ENCODE measurements around the gene MYCBP.

MYCBP gene

GRCh38 chr1:38818175-38818976, 54.8 kb downstream of the MYCBP start:
- H3K36me3 Mint-ChIP-seq (ENCODE audit: low read depth): no peaks in the 10 kb centered on the region
- H3K27ac Mint-ChIP-seq: peak overlapping the region in 2 of 3 experiments; percentile 13 to 80
- peaks cover 21% of the 10 kb centered on the region for H3K4me1 Mint-ChIP-seq
- H3K27me3 Mint-ChIP-seq (ENCODE audit: low read depth): peaks cover 73% of the 10 kb centered on the region
- peak; percentile 88 to 98 (median 95) for TF ChIP-seq CTCF (IDR thresholded peaks at IDR 0.05; ENCODE audit: unreplicated experiment in 3 of 3)
- H3K9me3 Mint-ChIP-seq: no peaks in the 10 kb centered on the region
- H3K4me3 Mint-ChIP-seq: peak overlapping the region; percentile 49 to 73 (median 66)

- H3K4me1 Mint-ChIP-seq: peaks cover 21% of the 10 kb centered on the region
Measured at GRCh38 chr1:38817267-38818174, 55.6 kb downstream of the MYCBP start.

DNA sequence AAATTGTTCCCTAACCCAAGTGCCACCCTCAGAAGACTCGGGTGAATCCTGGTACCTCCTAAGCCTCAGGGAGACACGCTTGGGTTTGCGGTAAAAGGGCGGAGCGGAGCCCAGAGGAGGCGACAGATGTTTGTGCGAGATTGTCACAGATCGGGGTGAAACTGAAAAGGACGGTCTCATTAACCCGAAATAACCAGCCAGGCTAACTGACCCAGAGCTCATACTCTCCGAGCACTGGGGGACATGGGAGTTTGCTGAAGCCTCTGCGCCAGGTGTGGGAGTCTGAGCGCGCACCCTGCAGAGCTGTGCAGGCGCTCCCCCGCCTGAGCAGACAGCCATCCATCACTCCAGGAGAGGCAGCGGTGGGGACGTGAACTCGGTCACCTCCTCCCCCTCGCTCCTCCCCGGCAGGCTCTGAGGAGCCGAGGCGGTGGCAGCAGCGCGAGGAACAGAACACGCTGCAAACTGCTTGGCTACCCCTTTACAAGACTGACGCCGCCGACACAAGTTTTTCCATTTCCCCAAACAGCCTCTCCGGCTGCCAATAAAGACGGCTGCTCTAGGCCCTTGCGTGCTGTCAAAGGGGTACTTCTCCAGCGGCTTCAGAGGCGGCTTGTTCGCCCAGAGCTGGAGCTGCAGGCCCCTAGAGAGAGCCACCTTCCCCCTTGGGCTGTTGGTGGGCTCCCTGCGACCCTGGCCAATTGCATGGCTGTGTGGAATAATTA, 57.1 kb downstream of the MYCBP start:
- H3K27me3 Mint-ChIP-seq (ENCODE audit: low read depth): peaks cover 80% of the 10 kb centered on the region
- H3K27ac Mint-ChIP-seq: peak overlapping the region; percentile 11 to 45 (median 39)
- H3K36me3 Mint-ChIP-seq (ENCODE audit: low read depth): no peaks in the 10 kb centered on the region
- H3K4me1 Mint-ChIP-seq: peaks cover 21% of the 10 kb centered on the region
- peak overlapping the region; percentile 42 to 69 (median 63) for H3K4me3 Mint-ChIP-seq
- no peaks in the 10 kb centered on the region for H3K9me3 Mint-ChIP-seq
- TF ChIP-seq CTCF (IDR thresholded peaks at IDR 0.05; ENCODE audit: unreplicated experiment in 3 of 3): no peak

More at GRCh38 chr1:38817267-38818174, 55.6 kb downstream of the MYCBP start:
- Mint-ChIP-seq H3K27me3 (ENCODE audit: low read depth) (peaks cover 79% of the 10 kb centered on the region), H3K36me3 (ENCODE audit: low read depth) (no peaks in the 10 kb centered on the region), H3K27ac (no peak overlapping the region), H3K9me3 (no peaks in the 10 kb centered on the region), H3K4me3 (peak overlapping the region in 2 of 3 experiments; percentile 56)
- no peak for TF ChIP-seq CTCF (IDR thresholded peaks at IDR 0.05; ENCODE audit: unreplicated experiment in 3 of 3)

DNA sequence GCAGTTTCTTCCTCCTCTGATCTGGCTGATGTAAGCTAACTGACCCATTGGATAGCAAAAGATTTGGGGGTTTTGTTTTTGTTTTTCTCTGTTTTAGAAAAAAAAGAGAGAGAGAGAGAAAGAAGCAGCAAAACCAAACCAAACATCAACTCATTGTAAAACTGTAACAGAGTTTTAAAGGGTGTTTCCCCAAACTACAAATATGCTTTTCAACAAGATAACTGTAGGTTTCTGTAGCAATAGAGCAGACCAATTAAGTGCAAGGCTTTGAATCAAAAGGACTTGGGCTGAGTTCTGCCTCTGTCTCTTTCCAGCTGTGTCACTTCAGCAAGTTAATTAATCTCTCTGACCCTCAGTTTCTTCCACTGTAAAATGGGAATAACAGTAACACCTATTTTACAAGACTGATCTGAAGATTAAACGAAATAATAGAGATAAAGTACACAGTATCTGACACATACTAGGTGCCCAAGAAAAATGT, 58.1 kb downstream of the MYCBP start:
- peaks cover 21% of the 10 kb centered on the region for H3K4me1 Mint-ChIP-seq
- no peaks in the 10 kb centered on the region for H3K36me3 Mint-ChIP-seq (ENCODE audit: low read depth)
- TF ChIP-seq CTCF (IDR thresholded peaks at IDR 0.05; ENCODE audit: unreplicated experiment in 3 of 3): no peak
- peak overlapping the region in 1 of 3 experiments; percentile 19 for H3K4me3 Mint-ChIP-seq
- H3K27ac Mint-ChIP-seq: no peak overlapping the region
- peaks cover 81% of the 10 kb centered on the region for H3K27me3 Mint-ChIP-seq (ENCODE audit: low read depth)
- no peaks in the 10 kb centered on the region for H3K9me3 Mint-ChIP-seq

GRCh38 chr1:38814444-38814983, 58.6 kb downstream of the MYCBP start:
- Mint-ChIP-seq H3K9me3 (no peaks in the 10 kb centered on the region), H3K4me1 (peaks cover 17% of the 10 kb centered on the region), H3K27ac (peak overlapping the region in 2 of 3 experiments; percentile 14 to 26), H3K4me3 (peak overlapping the region in 2 of 3 experiments; percentile 21 to 40), H3K27me3 (ENCODE audit: low read depth) (peaks cover 79% of the 10 kb centered on the region), H3K36me3 (ENCODE audit: low read depth) (no peaks in the 10 kb centered on the region)
- no peak for TF ChIP-seq CTCF (IDR thresholded peaks at IDR 0.05; ENCODE audit: unreplicated experiment in 3 of 3)

Measured in nephron (organoid).